ENCODE measurements around the gene TSHZ1. TPM values are rescaled to one million over a fixed set of nuclear protein-coding genes. Genes with fewer than 3 reads are reported as not detected.

TSHZ1 gene, protein sequence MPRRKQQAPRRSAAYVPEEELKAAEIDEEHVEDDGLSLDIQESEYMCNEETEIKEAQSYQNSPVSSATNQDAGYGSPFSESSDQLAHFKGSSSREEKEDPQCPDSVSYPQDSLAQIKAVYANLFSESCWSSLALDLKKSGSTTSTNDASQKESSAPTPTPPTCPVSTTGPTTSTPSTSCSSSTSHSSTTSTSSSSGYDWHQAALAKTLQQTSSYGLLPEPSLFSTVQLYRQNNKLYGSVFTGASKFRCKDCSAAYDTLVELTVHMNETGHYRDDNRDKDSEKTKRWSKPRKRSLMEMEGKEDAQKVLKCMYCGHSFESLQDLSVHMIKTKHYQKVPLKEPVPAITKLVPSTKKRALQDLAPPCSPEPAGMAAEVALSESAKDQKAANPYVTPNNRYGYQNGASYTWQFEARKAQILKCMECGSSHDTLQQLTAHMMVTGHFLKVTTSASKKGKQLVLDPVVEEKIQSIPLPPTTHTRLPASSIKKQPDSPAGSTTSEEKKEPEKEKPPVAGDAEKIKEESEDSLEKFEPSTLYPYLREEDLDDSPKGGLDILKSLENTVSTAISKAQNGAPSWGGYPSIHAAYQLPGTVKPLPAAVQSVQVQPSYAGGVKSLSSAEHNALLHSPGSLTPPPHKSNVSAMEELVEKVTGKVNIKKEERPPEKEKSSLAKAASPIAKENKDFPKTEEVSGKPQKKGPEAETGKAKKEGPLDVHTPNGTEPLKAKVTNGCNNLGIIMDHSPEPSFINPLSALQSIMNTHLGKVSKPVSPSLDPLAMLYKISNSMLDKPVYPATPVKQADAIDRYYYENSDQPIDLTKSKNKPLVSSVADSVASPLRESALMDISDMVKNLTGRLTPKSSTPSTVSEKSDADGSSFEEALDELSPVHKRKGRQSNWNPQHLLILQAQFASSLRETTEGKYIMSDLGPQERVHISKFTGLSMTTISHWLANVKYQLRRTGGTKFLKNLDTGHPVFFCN (N-terminal part only)
- 5.5 to 6.4 TPM (median 6.1 TPM) in 5 replicates for total RNA-seq (2022; extraction: Qiagen RNA extraction)

GRCh38 chr18:75210274-75211001 lies at the start of gene TSHZ1:
TSHZ1 (plus strand) TSS chr18:75210797; CDS start chr18:75211877, 1,080 bp downstream.

DNA sequence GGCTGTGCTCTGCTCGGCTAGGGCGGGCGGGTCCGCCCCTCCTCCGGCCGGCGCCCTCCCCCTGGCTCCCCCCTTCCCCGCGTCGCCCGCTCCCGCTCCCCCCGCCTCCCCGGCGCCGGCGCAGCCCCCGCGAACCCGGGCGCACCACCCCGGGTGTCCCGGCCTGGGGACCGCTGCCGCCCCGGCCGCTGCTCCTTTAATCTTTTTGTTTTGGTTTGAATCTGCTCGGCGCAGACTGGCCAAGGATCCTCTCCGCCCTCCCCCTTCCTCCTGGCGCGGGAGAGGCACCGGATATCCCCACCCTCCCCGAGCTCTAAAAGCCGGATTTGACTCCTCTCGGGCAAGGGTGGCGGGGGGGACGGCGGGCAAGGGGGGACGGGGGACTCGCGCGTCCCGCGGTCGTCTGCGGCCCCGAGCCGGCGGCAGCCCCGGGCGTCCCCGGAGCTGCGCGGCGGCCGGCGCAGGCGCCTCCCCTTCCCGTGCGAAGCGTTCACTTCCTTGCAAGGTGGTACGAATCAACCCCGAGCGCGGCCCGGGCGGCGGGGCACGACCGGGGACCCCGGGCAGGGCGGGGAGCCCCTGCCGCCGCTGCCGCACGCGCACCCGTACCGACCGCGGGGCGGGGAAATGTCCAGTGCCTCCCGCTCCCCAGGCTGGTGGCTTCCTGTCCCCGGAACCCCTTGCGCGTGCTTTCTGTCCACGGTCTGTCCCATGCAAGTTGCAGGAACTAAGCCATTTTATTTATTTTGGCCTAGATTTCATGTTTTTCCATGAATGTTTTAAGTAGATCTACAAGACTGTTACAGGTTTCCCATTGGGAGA lies 1.3 kb upstream of the TSHZ1 start, which contains the start of gene PTGR3:
TSS of gene PTGR3 (minus strand) at position 11 of the 822 bp plus-strand sequence. CDS start 81 bp downstream, outside the sequence.

Other genes with a start within 250 kb of the TSHZ1 start
- gene PTGR3, start 1.7 kb upstream of the TSHZ1 start, total RNA-seq (2022; extraction: Qiagen RNA extraction) = 14.6 to 20.3 TPM (median 16.2 TPM) in 5 replicates
- gene SMIM21, start 216.9 kb downstream of the TSHZ1 start, total RNA-seq (2022; extraction: Qiagen RNA extraction) = not detected in 5 replicates